ENCODE results near the gene NUFIP2. TPM values are rescaled to one million over a fixed set of nuclear protein-coding genes. Genes with fewer than 3 reads are reported as not detected.

The NUFIP2 gene
- total RNA-seq, 1 donor from 2014 or later, result 68.1 TPM

DNA sequence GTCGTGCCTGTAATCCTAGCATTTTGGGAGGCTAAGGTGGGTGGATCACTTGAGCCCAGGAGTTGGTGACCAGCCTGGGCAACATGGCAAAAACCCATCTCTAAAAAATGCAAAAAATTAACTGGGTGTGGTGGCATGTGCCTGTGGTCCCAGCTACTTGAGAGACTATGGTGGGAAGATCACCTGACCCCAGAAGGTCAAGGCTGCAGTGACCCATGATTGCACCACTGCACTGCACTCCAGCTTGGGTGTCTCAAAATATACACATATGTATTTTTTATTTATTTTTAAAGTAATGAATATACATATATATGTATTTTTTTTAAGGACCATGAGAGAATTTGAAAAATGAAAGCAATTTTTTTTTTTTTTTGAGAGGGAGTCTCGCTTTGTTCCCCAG lies 5.1 kb upstream of the NUFIP2 start:
- Mint-ChIP-seq H3K27ac (ENCODE audit: unreplicated experiment) (no peak overlapping the region), H3K4me1 (ENCODE audit: unreplicated experiment) (peaks cover 7% of the 10 kb centered on the region), H3K4me3 (ENCODE audit: unreplicated experiment) (no peak overlapping the region), H3K36me3 (ENCODE audit: low read depth, unreplicated experiment) (peaks cover 3% of the 10 kb centered on the region), H3K9me3 (ENCODE audit: unreplicated experiment) (no peaks in the 10 kb centered on the region), H3K27me3 (ENCODE audit: unreplicated experiment) (peaks cover 4% of the 10 kb centered on the region)
- DNase-seq (ENCODE audit: low spot score), result no peak
- TF ChIP-seq, protein P1, sequence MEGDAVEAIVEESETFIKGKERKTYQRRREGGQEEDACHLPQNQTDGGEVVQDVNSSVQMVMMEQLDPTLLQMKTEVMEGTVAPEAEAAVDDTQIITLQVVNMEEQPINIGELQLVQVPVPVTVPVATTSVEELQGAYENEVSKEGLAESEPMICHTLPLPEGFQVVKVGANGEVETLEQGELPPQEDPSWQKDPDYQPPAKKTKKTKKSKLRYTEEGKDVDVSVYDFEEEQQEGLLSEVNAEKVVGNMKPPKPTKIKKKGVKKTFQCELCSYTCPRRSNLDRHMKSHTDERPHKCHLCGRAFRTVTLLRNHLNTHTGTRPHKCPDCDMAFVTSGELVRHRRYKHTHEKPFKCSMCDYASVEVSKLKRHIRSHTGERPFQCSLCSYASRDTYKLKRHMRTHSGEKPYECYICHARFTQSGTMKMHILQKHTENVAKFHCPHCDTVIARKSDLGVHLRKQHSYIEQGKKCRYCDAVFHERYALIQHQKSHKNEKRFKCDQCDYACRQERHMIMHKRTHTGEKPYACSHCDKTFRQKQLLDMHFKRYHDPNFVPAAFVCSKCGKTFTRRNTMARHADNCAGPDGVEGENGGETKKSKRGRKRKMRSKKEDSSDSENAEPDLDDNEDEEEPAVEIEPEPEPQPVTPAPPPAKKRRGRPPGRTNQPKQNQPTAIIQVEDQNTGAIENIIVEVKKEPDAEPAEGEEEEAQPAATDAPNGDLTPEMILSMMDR (IDR thresholded peaks at IDR 0.05; ENCODE audit: unreplicated experiment), result no peak

DNA sequence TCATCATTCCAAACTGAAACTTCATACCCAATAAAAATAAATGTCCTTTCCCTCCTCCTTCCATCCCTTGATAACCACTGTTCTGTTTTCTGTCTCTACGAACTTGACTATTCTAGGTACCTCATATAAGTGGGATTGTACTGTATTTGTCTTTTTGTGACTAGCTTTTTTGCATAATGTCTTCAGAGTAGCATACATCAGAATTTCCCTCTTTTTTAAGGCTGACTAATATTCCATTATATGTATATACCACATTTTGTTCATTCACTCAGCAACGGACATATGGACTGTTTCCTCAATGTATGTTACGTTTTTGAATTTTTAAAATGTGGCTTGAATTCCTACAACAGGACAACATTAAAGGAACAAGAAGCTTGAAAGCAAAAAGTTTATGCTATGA lies 1.5 kb upstream of the NUFIP2 start:
- no peak for DNase-seq (ENCODE audit: low spot score)
- Mint-ChIP-seq H3K27ac (ENCODE audit: unreplicated experiment) (peak overlapping the region; percentile 15), H3K27me3 (ENCODE audit: unreplicated experiment) (peaks cover 13% of the 10 kb centered on the region), H3K4me1 (ENCODE audit: unreplicated experiment) (peaks cover 23% of the 10 kb centered on the region), H3K36me3 (ENCODE audit: low read depth, unreplicated experiment) (peaks cover 11% of the 10 kb centered on the region), H3K4me3 (ENCODE audit: unreplicated experiment) (peak overlapping the region; percentile 24), H3K9me3 (ENCODE audit: unreplicated experiment) (no peaks in the 10 kb centered on the region)
- TF ChIP-seq, protein P1 (IDR thresholded peaks at IDR 0.05; ENCODE audit: unreplicated experiment), result no peak

DNA sequence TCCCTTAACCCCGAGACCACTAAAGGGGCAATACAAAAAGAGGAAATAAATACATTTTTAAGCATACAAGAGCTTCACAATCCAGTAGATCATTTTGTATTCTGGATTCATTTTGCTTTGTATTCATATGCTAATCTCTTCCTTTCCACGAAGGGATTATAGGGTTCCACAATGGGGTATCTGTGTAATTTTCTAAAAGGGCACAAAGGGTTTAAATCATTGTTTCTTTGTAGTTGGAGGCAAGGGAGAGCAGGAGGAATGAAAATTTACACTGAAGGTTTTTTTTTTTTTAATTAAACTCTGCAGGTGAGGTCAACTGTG lies 592 bp upstream of the NUFIP2 start:
- H3K27ac Mint-ChIP-seq (ENCODE audit: unreplicated experiment), result peak overlapping the region; percentile 99
- peaks cover 11% of the 10 kb centered on the region for H3K36me3 Mint-ChIP-seq (ENCODE audit: low read depth, unreplicated experiment)
- peak overlapping the region; percentile 100 for H3K4me3 Mint-ChIP-seq (ENCODE audit: unreplicated experiment)
- TF ChIP-seq, protein P1 (IDR thresholded peaks at IDR 0.05; ENCODE audit: unreplicated experiment), result no peak
- peaks cover 13% of the 10 kb centered on the region for H3K27me3 Mint-ChIP-seq (ENCODE audit: unreplicated experiment)
- no peaks in the 10 kb centered on the region for H3K9me3 Mint-ChIP-seq (ENCODE audit: unreplicated experiment)
- no peak for DNase-seq (ENCODE audit: low spot score)
- H3K4me1 Mint-ChIP-seq (ENCODE audit: unreplicated experiment), result peaks cover 27% of the 10 kb centered on the region

DNA sequence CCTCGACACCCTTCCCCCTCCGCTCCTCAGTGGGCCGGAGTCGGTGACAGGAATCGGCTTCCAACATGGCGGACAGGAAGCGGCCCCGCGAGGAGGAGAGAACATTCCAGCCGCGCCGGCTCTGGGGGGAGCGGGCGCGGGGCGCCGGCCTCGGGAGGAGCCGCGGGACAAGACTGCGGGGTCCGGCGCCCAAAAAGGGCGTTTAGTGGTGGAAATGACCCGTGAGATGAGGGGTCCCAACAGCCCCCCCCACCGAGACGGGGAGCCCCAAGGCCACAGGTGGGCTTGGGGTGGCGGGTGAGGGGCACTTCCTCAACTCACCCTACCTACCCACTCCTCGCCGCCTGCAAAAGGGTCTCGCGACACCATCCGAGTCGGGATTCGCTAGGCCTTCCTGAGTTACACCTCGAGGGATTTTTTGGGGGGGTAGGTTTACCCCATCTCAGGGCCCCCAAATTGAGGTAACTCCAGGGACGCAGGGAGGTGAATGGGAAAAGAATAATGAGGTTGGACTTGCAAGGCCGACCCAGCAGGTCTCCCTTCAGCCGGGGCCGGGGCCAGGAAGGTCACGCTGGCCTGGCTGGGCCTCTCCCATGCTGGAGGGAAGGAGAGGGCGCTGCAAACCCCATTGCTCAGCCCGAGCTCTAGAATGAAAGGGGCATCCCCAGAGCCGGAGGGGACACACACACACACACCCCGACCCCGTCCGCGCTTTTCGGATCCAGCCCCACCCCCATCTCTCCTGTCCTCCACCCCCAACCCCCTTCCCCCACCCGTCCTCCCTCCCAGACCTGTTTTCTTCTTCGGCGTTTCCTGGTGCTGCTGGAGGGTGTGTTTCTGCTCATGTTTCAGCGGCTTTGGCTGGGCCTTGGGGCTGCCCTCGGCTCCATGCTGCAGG lies 707 bp downstream of the NUFIP2 start:
- Mint-ChIP-seq H3K9me3 (ENCODE audit: unreplicated experiment) (no peaks in the 10 kb centered on the region), H3K36me3 (ENCODE audit: low read depth, unreplicated experiment) (peaks cover 11% of the 10 kb centered on the region), H3K27me3 (ENCODE audit: unreplicated experiment) (peaks cover 13% of the 10 kb centered on the region), H3K4me1 (ENCODE audit: unreplicated experiment) (peaks cover 36% of the 10 kb centered on the region), H3K27ac (ENCODE audit: unreplicated experiment) (peak overlapping the region; percentile 99), H3K4me3 (ENCODE audit: unreplicated experiment) (peak overlapping the region; percentile 100)
- TF ChIP-seq, protein P1 (IDR thresholded peaks at IDR 0.05; ENCODE audit: unreplicated experiment), result no peak
- DNase-seq (ENCODE audit: low spot score), result peak; percentile 70
